ENCODE results near the gene XYLB. TPM values are rescaled to one million over a fixed set of nuclear protein-coding genes. Genes with fewer than 3 reads are reported as not detected.

Gene XYLB
- total RNA-seq, 1 experiment from 2014 or later: 3.3 TPM

DNA sequence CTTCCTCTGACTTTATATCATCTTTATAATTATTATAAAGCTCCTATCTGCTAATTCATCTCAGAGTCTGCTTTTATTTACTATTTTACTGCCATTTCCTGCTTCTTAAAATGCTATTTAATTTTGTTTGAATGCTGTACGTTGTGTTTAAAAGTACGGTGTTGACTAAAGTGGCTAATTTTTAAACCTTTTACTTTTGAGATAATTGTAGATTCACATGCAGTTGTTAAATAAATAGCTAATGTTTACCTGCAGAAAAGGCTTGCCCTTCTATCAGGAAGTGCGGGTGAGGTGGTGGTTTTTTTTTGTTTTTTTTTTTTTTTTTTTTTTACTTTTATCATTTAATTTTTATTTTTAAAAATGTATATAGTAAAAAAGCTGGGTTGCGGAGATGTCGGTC lies 41.3 kb downstream of the XYLB start:
- POLR2A ChIA-PET: no interaction called here

GRCh38 chr3:38392604-38393163 lies 46.1 kb downstream of the XYLB start:
- Mint-ChIP-seq H3K36me3 (peaks cover 3% of the 10 kb centered on the region; the same call in 1 of the 2 replicates), H3K4me1 (no peaks in the 10 kb centered on the region), H3K4me3 (no peak overlapping the region), H3K27ac (no peak overlapping the region), H3K27me3 (ENCODE audit: low read depth) (no peaks in the 10 kb centered on the region), H3K9me3 (peaks cover 9% of the 10 kb centered on the region; the same call in 1 of the 2 replicates)
- DNase-seq (ENCODE audit: low spot score) (no peak), ATAC-seq (no peak)
- POLR2A ChIA-PET: no interaction called here
- CTCF ChIA-PET: no interaction called here
- TF ChIP-seq FOXP1 (CRISPR knock-in tag; IDR thresholded peaks at IDR 0.05; ENCODE audit: borderline replicate concordance): no peak
- TF ChIP-seq, protein P1, sequence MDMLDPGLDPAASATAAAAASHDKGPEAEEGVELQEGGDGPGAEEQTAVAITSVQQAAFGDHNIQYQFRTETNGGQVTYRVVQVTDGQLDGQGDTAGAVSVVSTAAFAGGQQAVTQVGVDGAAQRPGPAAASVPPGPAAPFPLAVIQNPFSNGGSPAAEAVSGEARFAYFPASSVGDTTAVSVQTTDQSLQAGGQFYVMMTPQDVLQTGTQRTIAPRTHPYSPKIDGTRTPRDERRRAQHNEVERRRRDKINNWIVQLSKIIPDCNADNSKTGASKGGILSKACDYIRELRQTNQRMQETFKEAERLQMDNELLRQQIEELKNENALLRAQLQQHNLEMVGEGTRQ (CRISPR knock-in tag; IDR thresholded peaks at IDR 0.05): no peak

More for the DNA sequence above, 41.3 kb downstream of the XYLB start:
- no peak overlapping the region for H3K4me3 Mint-ChIP-seq
- no peaks in the 10 kb centered on the region for H3K4me1 Mint-ChIP-seq
- H3K27ac Mint-ChIP-seq: no peak overlapping the region
- DNase-seq (ENCODE audit: low spot score): no peak
- TF ChIP-seq SP1 (CRISPR knock-in tag; conservative IDR thresholded peaks at IDR 0.05) (no peak), RELA (CRISPR knock-in tag; IDR thresholded peaks at IDR 0.05; ENCODE audit: borderline replicate concordance) (no peak), GABPB1 (CRISPR knock-in tag; IDR thresholded peaks at IDR 0.05) (no peak), IRF2 (CRISPR knock-in tag; IDR thresholded peaks at IDR 0.05; ENCODE audit: borderline replicate concordance, low read depth) (no peak), HMGXB4 (CRISPR knock-in tag; IDR thresholded peaks at IDR 0.05) (no peak), ZNF317 (CRISPR knock-in tag; IDR thresholded peaks at IDR 0.05; ENCODE audit: borderline replicate concordance, low read depth) (no peak), ETV6 (CRISPR knock-in tag; IDR thresholded peaks at IDR 0.05) (no peak), RORB (CRISPR knock-in tag; IDR thresholded peaks at IDR 0.05) (no peak), NFE2L1 (CRISPR knock-in tag; IDR thresholded peaks at IDR 0.05) (no peak), USF1 (CRISPR knock-in tag; IDR thresholded peaks at IDR 0.05) (no peak), TP53 (CRISPR knock-in tag; IDR thresholded peaks at IDR 0.05) (no peak), ZNF416 (CRISPR knock-in tag; IDR thresholded peaks at IDR 0.05) (no peak), FOXJ3 (CRISPR knock-in tag; IDR thresholded peaks at IDR 0.05; ENCODE audit: borderline replicate concordance) (no peak)
- no peaks in the 10 kb centered on the region for H3K27me3 Mint-ChIP-seq (ENCODE audit: low read depth)
- CTCF ChIA-PET: interaction anchor here (0.7 kb wide), 1 partner anchor 41 kb away, joined by 3 read pairs; no protein-coding TSS in a partner anchor
- H3K36me3 Mint-ChIP-seq: peaks cover 10% of the 10 kb centered on the region
- ATAC-seq: no peak
- H3K9me3 Mint-ChIP-seq: peaks cover 17% of the 10 kb centered on the region; the same call in 1 of the 2 replicates

GRCh38 chr3:38396239-38396638 lies 49.7 kb downstream of the XYLB start:
- TF ChIP-seq, protein P2, sequence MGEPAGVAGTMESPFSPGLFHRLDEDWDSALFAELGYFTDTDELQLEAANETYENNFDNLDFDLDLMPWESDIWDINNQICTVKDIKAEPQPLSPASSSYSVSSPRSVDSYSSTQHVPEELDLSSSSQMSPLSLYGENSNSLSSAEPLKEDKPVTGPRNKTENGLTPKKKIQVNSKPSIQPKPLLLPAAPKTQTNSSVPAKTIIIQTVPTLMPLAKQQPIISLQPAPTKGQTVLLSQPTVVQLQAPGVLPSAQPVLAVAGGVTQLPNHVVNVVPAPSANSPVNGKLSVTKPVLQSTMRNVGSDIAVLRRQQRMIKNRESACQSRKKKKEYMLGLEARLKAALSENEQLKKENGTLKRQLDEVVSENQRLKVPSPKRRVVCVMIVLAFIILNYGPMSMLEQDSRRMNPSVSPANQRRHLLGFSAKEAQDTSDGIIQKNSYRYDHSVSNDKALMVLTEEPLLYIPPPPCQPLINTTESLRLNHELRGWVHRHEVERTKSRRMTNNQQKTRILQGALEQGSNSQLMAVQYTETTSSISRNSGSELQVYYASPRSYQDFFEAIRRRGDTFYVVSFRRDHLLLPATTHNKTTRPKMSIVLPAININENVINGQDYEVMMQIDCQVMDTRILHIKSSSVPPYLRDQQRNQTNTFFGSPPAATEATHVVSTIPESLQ (CRISPR knock-in tag; IDR thresholded peaks at IDR 0.05): no peak
- TF ChIP-seq ZNF138 (CRISPR knock-in tag; conservative IDR thresholded peaks at IDR 0.05): no peak
- Mint-ChIP-seq H3K4me1 (no peaks in the 10 kb centered on the region), H3K36me3 (peaks cover 19% of the 10 kb centered on the region), H3K4me3 (no peak overlapping the region), H3K27me3 (ENCODE audit: low read depth) (no peaks in the 10 kb centered on the region), H3K9me3 (no peaks in the 10 kb centered on the region), H3K27ac (no peak overlapping the region)
- CTCF ChIA-PET: interaction anchor here (1.3 kb wide), 1 partner anchor 259 kb away, joined by 4 read pairs; no protein-coding TSS in a partner anchor
- POLR2A ChIA-PET: no interaction called here
- DNase-seq (ENCODE audit: low spot score) (no peak), ATAC-seq (no peak)
